Endothelial cell of umbilical vein (primary cell): ENCODE data around the gene C21orf58. TPM values are rescaled to one million over a fixed set of nuclear protein-coding genes. Genes with fewer than 3 reads are reported as not detected.

Source experiments
- BruUV-seq: library from RNA; stranded (reverse); fragments of 400-500 nt; replicated peaks from 2 replicates; lab custom pipeline; 2021; lab: Mats Ljungman, UMichigan
- CTCF ChIA-PET: fragments of 300-600, 350-600 bp; sonication (Branson Sonifier 250); formaldehyde crosslinking; loops from one replicate; lab custom pipeline; 2021; ENCODE audit warnings: antibody characterized with exemption, inconsistent platforms; lab: Charles Lee
- POLR2A ChIA-PET: fragments of 300-600, 350-600 bp; sonication (Branson Sonifier 250); formaldehyde crosslinking; loops from one replicate; lab custom pipeline; 2021; ENCODE audit warnings: antibody characterized with exemption, inconsistent platforms; lab: Charles Lee
- DNase-seq: peaks from one replicate; pipeline ENCODE4 v3.0.0-alpha.2; 2011; ENCODE audit warnings: low read depth, low spot score
- FAIRE-seq: peaks from 2 replicates; lab custom pipeline; 2011; peaks lifted over from hg19 to GRCh38; lab: Jason Lieb, UNC
- H2AFZ ChIP-seq: 2 replicates; pipeline ENCODE4 v1.6.0; 2012; ENCODE audit warnings: low read depth, low read length, control low read depth, inconsistent platforms
- H3K27ac ChIP-seq: 2 replicates; pipeline ENCODE4 v1.5.1; 2011; ENCODE audit warnings: low read depth, mild to moderate bottlenecking, control low read depth, low read length, moderate library complexity; ENCODE audit not compliant: insufficient read depth
- H3K27me3 ChIP-seq, 2 experiments: 2 replicates each; pipeline versions ENCODE4 v1.6.0 to v1.6.1; 2011; ENCODE audit warnings: low read length in 2 of 2, mixed read lengths in 1 of 2; ENCODE audit not compliant: control insufficient read depth in 2 of 2, insufficient read depth in 2 of 2
- H3K36me3 ChIP-seq, 2 experiments: 2 replicates in 1 of 2; 3 replicates in 1 of 2; pipeline ENCODE4 v1.5.1; 2011; ENCODE audit warnings: low read length in 2 of 2, mild to moderate bottlenecking in 1 of 2, moderate library complexity in 1 of 2; ENCODE audit not compliant: control insufficient read depth in 2 of 2, insufficient read depth in 2 of 2; ENCODE audit errors: extremely low read depth in 1 of 2
- H3K4me1 ChIP-seq: 3 replicates; pipeline ENCODE4 v1.5.1; 2011; ENCODE audit warnings: mild to moderate bottlenecking, low read length; ENCODE audit not compliant: control insufficient read depth, insufficient read depth; ENCODE audit errors: extremely low read depth
- H3K4me2 ChIP-seq: 2 replicates; pipeline ENCODE4 v1.6.1; 2011; ENCODE audit warnings: low read length, control low read depth, mixed read lengths; ENCODE audit not compliant: insufficient read depth
- H3K4me3 ChIP-seq, 3 experiments: fragments of 200-600 bp in 1 of 3; sonication (generic), shearing (Covaris generic) in 1 of 3; replicated peaks in 1 of 3; 2 replicates each; pipeline ENCODE4 v1.5.1; 2011 to 2016; ENCODE audit warnings: control low read depth in 3 of 3, low read length in 3 of 3, mild to moderate bottlenecking in 2 of 3, inconsistent platforms in 1 of 3, low read depth in 1 of 3, moderate library complexity in 1 of 3; ENCODE audit not compliant: insufficient read depth in 1 of 3
- H3K79me2 ChIP-seq: 2 replicates; pipeline ENCODE4 v1.6.0; 2012; ENCODE audit warnings: low read length, inconsistent platforms; ENCODE audit not compliant: control insufficient read depth, insufficient read depth
- H3K9ac ChIP-seq: replicated peaks from 2 replicates; pipeline ENCODE3; 2011; ENCODE audit warnings: low read length, control low read depth; ENCODE audit not compliant: insufficient read depth; ENCODE audit errors: extremely low read depth
- H3K9me1 ChIP-seq: replicated peaks from 3 replicates; pipeline ENCODE4 v1.6.0; 2011; ENCODE audit warnings: mild to moderate bottlenecking, low read length; ENCODE audit not compliant: control insufficient read depth, insufficient read depth; ENCODE audit errors: extremely low read depth
- H3K9me3 ChIP-seq: replicated peaks from 2 replicates; pipeline ENCODE4 v1.5.1; 2012; ENCODE audit warnings: low read length, inconsistent platforms; ENCODE audit not compliant: control insufficient read depth, insufficient read depth
- H4K20me1 ChIP-seq: replicated peaks from 2 replicates; pipeline ENCODE3; 2011; ENCODE audit warnings: mild to moderate bottlenecking, low read length; ENCODE audit not compliant: control insufficient read depth, insufficient read depth; ENCODE audit errors: extremely low read depth
- CTCF ChIP-seq, 2 donors: IDR thresholded peaks; 1 replicate in 1 of 2; 2 replicates in 1 of 2; pipeline ENCODE4 v1.5.1; 2011; ENCODE audit warnings: low read length in 2 of 2, mild to moderate bottlenecking in 2 of 2, moderate library complexity in 2 of 2, control low read depth in 1 of 2, inconsistent platforms in 1 of 2, low read depth in 1 of 2; ENCODE audit not compliant: insufficient read depth in 1 of 2; ENCODE audit errors: extremely low read depth in 1 of 2
- EZH2 ChIP-seq: IDR thresholded peaks from 2 replicates; pipeline ENCODE4 v1.6.1; 2012; ENCODE audit warnings: borderline replicate concordance, low read depth, mild to moderate bottlenecking, moderate library complexity, low read length, inconsistent platforms; ENCODE audit not compliant: severe bottlenecking
- FOS ChIP-seq: IDR thresholded peaks from 2 replicates; pipeline ENCODE4 v1.6.1; 2011; ENCODE audit warnings: mild to moderate bottlenecking, low read length, moderate library complexity, borderline replicate concordance; ENCODE audit not compliant: insufficient read depth
- GATA2 ChIP-seq: IDR thresholded peaks from 2 replicates; pipeline ENCODE4 v1.7.0; 2011; ENCODE audit warnings: low read depth, mild to moderate bottlenecking, moderate library complexity, mixed read lengths, low read length; ENCODE audit not compliant: insufficient read length, insufficient read depth
- JUN ChIP-seq: IDR thresholded peaks from 2 replicates; pipeline ENCODE4 v1.6.1; 2011; ENCODE audit warnings: borderline replicate concordance, low read depth; ENCODE audit not compliant: insufficient read length, insufficient read depth
- MYC ChIP-seq: IDR thresholded peaks from one replicate; pipeline ENCODE4 v1.6.1; 2011; ENCODE audit warnings: mild to moderate bottlenecking, low read depth, low read length
- POLR2A ChIP-seq: IDR thresholded peaks from 2 replicates; pipeline ENCODE4 v1.6.1; 2012; ENCODE audit warnings: low read depth, mild to moderate bottlenecking, control low read depth, low read length
- POLR2AphosphoS5 ChIP-seq: IDR thresholded peaks from 2 replicates; pipeline ENCODE4 v1.6.1; 2012; ENCODE audit warnings: low read depth, mild to moderate bottlenecking, control low read depth, low read length, moderate library complexity; ENCODE audit not compliant: insufficient read depth
- dilution Hi-C: fragments of 300-500 bp; cut with MboI; formaldehyde crosslinking; loops from one replicate; pipeline ENCODE4 v1.15.0; 2019; ENCODE audit warnings: low sequenced_read_pairs; ENCODE audit not compliant: extremely low pct_ligation_motif_present
- intact Hi-C: fragments of 100-400 bp; cut with micrococcal nuclease; formaldehyde crosslinking; loops from one replicate; pipeline ENCODE4 v1.10.0; 2022
- polyA plus RNA-seq, 4 experiments: library from polyadenylated mRNA; depleted of rRNA in 3 of 4; stranded (reverse) in 3 of 4; unstranded in 1 of 4; fragments of >200 nt; gene quantifications; 2 replicates each; pipeline versions ENCODE4 v1.2.1 to v1.2.3, GENCODE V29; 2011 to 2012; ENCODE audit warnings: missing spikeins in 1 of 4
- total RNA-seq: library from RNA; stranded (reverse); gene quantifications from 2 replicates; pipeline ENCODE4 v1.2.3, GENCODE V29; 2021
- TF ChIP-seq, protein P1 (sequence below): IDR thresholded peaks from 2 replicates; pipeline ENCODE4 v1.6.1; 2011; ENCODE audit not compliant: insufficient read depth, insufficient read length

The C21orf58 gene
- total and polyA plus RNA-seq, 2 donors (not counting 3 experiments of a cell fraction or from before 2014, with no cell fraction given): 6.0 to 24.3 TPM

DNA sequence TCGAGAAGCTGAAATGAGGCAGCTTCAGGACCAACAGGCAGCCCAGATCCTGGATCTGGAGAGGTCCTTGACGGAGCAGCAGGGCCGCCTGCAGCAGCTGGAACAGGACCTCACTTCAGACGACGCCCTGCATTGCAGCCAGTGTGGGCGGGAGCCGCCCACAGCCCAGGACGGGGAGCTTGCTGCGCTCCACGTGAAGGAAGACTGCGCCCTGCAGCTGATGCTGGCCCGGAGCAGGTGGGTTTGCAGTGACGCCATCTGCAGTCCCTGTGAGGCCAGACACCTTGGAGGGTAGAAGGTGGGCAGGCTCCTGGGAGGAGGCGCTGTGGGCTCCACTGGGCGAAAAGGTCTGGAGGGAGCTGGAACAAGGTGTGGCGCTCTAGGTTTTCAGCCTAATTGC lies 40.0 kb upstream of the C21orf58 start:
- no TSS peak for BruUV-seq
- Histone ChIP-seq H3K27me3 (no peaks in the 10 kb centered on the region), H3K79me2 (peaks cover 2% of the 10 kb centered on the region), H3K27ac (no peak overlapping the region), H2AFZ (no peak overlapping the region), H4K20me1 (no peaks in the 10 kb centered on the region), H3K4me2 (no peak overlapping the region), H3K9me3 (no peaks in the 10 kb centered on the region), H3K36me3 (peaks cover 7 to 15% of the 10 kb centered on the region in 2 experiments), H3K4me3 (no peak overlapping the region), H3K9ac (no peak overlapping the region), H3K4me1 (no peaks in the 10 kb centered on the region), H3K9me1 (no peaks in the 10 kb centered on the region)
- POLR2A ChIA-PET: no interaction called here
- intact Hi-C loops (no loop called here), dilution Hi-C loops (no loop called here)
- CTCF ChIA-PET: interaction anchor here (0.9 kb wide), 1 partner anchor 106 kb away, joined by 3 read pairs; no protein-coding TSS in a partner anchor
- DNase-seq: no peak
- TF ChIP-seq POLR2A: no peak
- TF ChIP-seq FOS: no peak
- TF ChIP-seq POLR2AphosphoS5: no peak
- TF ChIP-seq EZH2: no peak
- TF ChIP-seq, protein P1, sequence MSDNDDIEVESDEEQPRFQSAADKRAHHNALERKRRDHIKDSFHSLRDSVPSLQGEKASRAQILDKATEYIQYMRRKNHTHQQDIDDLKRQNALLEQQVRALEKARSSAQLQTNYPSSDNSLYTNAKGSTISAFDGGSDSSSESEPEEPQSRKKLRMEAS: no peak
- no peak for TF ChIP-seq JUN
- no peak for TF ChIP-seq MYC
- TF ChIP-seq CTCF (IDR thresholded peaks at IDR 0.05; ENCODE audit: extremely low read depth in 1 of 2, insufficient read depth in 1 of 2, low read depth in 1 of 2, low read length in 2 of 2): no peak
- TF ChIP-seq GATA2: no peak
- FAIRE-seq: no peak
